DMS153 treated with DMSO at 0.1 percent for 48 hours (cell line): ENCODE data around the gene ANKRD33B.

Experiments used
- DNase-seq: peaks from one replicate; lab custom pipeline; 2025; ENCODE audit not compliant: unreplicated experiment; lab: John Stamatoyannopoulos, UW

The ANKRD33B gene

GRCh38 chr5:10577371-10578292 is 13.8 kb downstream of the ANKRD33B start:
- DNase-seq = no peak

- DNase-seq = no peak
Observed at GRCh38 chr5:10578293-10578665, 14.4 kb downstream of the ANKRD33B start.

GRCh38 chr5:10578869-10579268 is 15.0 kb downstream of the ANKRD33B start:
- DNase-seq = no peak

GRCh38 chr5:10579536-10580521 is 16.0 kb downstream of the ANKRD33B start:
- DNase-seq = no peak

- DNase-seq = no peak
Observed at GRCh38 chr5:10580531-10581423, 16.9 kb downstream of the ANKRD33B start.

GRCh38 chr5:10581424-10581748 is 17.5 kb downstream of the ANKRD33B start:
- DNase-seq = no peak

- no peak for DNase-seq
Observed at GRCh38 chr5:10581867-10582511, 18.1 kb downstream of the ANKRD33B start.

- DNase-seq = no peak
Observed at GRCh38 chr5:10582512-10582897, 18.6 kb downstream of the ANKRD33B start.

- peak; percentile 30 for DNase-seq
Observed at GRCh38 chr5:10583663-10584572, 20.0 kb downstream of the ANKRD33B start.

GRCh38 chr5:10584714-10585517 is 21.0 kb downstream of the ANKRD33B start:
- DNase-seq = no peak

- DNase-seq = no peak
Observed at GRCh38 chr5:10585518-10585915, 21.6 kb downstream of the ANKRD33B start.

- DNase-seq = no peak
Observed at GRCh38 chr5:10586008-10586407, 22.1 kb downstream of the ANKRD33B start.

GRCh38 chr5:10586555-10586954 is 22.7 kb downstream of the ANKRD33B start:
- DNase-seq = no peak

GRCh38 chr5:10588109-10588775 is 24.4 kb downstream of the ANKRD33B start:
- DNase-seq = no peak

GRCh38 chr5:10588779-10589447 is 25.0 kb downstream of the ANKRD33B start:
- no peak for DNase-seq

- DNase-seq = no peak
Observed at GRCh38 chr5:10590226-10590999, 26.5 kb downstream of the ANKRD33B start.

- DNase-seq = no peak
Observed at GRCh38 chr5:10591159-10591558, 27.3 kb downstream of the ANKRD33B start.
